Measurements from ENCODE around the gene SIRT2. TPM values are rescaled to one million over a fixed set of nuclear protein-coding genes. Genes with fewer than 3 reads are reported as not detected.

The SIRT2 gene
- total and polyA plus RNA-seq, 2 donors (not counting 1 experiment from before 2014, with no cell fraction given) = 42.4 to 65.9 TPM

DNA sequence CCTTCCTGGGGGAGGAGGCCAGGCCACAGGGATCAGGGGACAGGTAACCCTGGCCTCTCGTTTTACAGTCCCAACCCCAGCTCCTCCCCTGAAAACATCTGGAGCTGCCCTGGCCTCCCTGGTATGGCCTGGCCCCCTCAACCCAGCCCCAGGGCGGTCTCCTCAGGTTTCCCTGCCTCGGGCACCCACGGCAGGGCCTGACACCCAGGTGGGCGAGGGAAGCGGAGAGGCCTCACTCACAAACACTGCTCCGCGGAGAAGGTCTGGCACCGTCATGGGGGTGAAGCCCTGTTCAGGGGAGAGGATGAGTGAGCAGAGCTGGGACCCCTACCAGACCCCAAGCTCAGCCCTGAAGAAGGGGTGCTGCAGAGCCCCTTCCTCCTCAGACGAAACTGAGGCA, 19.1 kb upstream of the SIRT2 start:
- POLR2A ChIA-PET = interaction anchor here (0.7 kb wide), 1 partner anchor 202 kb away, joined by 3 read pairs; no protein-coding TSS in a partner anchor
- H4K20me1 ChIP-seq (ENCODE audit: control insufficient read depth, insufficient read depth, low read length, poor library complexity, severe bottlenecking) = no peaks in the 10 kb centered on the region
- H3K27me3 Mint-ChIP-seq = no peaks in the 10 kb centered on the region
- H3K4me1 Mint-ChIP-seq = no peaks in the 10 kb centered on the region
- H3K27ac Mint-ChIP-seq = no peak overlapping the region
- no peaks in the 10 kb centered on the region for H3K9me3 ChIP-seq (ENCODE audit: control extremely low read depth in 1 of 3, control insufficient read depth in 2 of 3, insufficient read depth in 1 of 3, low read length in 2 of 3)
- DNase-seq (no peak), ATAC-seq (ENCODE audit: low read depth) (no peak)
- no peak overlapping the region for H3K4me3 ChIP-seq (ENCODE audit: control extremely low read depth in 1 of 5, extremely low read depth in 1 of 5, insufficient read depth in 1 of 5, low read depth in 2 of 5, low read length in 4 of 5)
- CTCF ChIA-PET = interaction anchor here (0.5 kb wide), 1 partner anchor 40 kb away, joined by 6 read pairs; no protein-coding TSS in a partner anchor
- no peak overlapping the region for H3K4me2 ChIP-seq (replicated peaks; ENCODE audit: low read depth, low read length, poor library complexity, severe bottlenecking)
- H3K9ac ChIP-seq (ENCODE audit: low read length) = no peak overlapping the region
- peaks cover 1 to 5% of the 10 kb centered on the region in 2 experiments for H3K36me3 ChIP-seq (replicated peaks in 1 of 2; ENCODE audit: control extremely low read depth in 1 of 2, control insufficient read depth in 1 of 2, extremely low read depth in 1 of 2, insufficient read depth in 2 of 2, low read length in 1 of 2)
- WGBS (ENCODE audit: insufficient coverage) = 96% methylated on average over 9 of the region's 10 CpGs
- H3K9me3 Mint-ChIP-seq (ENCODE audit: insufficient read depth) = no peaks in the 10 kb centered on the region
- intact Hi-C loops (cut with micrococcal nuclease) = no loop called here
- no peaks in the 10 kb centered on the region for H3K79me2 ChIP-seq (ENCODE audit: control insufficient read depth, insufficient read depth, low read length)
- H3K4me3 Mint-ChIP-seq = no peak overlapping the region
- H3K27me3 ChIP-seq (replicated peaks in 1 of 4; ENCODE audit: control extremely low read depth in 1 of 4, control insufficient read depth in 3 of 4, insufficient read depth in 4 of 4, low read length in 3 of 4) = no peaks in the 10 kb centered on the region
- no peak overlapping the region for H2AFZ ChIP-seq (ENCODE audit: insufficient read depth, low read depth, low read length, poor library complexity, severe bottlenecking)
- H3K27ac ChIP-seq (ENCODE audit: low read length in 2 of 2) = no peak overlapping the region
- no peak for TF ChIP-seq EZH2 (IDR thresholded peaks at IDR 0.05; ENCODE audit: borderline replicate concordance, insufficient read depth, low read depth, low read length, poor library complexity, severe bottlenecking)
- TF ChIP-seq, protein P1, sequence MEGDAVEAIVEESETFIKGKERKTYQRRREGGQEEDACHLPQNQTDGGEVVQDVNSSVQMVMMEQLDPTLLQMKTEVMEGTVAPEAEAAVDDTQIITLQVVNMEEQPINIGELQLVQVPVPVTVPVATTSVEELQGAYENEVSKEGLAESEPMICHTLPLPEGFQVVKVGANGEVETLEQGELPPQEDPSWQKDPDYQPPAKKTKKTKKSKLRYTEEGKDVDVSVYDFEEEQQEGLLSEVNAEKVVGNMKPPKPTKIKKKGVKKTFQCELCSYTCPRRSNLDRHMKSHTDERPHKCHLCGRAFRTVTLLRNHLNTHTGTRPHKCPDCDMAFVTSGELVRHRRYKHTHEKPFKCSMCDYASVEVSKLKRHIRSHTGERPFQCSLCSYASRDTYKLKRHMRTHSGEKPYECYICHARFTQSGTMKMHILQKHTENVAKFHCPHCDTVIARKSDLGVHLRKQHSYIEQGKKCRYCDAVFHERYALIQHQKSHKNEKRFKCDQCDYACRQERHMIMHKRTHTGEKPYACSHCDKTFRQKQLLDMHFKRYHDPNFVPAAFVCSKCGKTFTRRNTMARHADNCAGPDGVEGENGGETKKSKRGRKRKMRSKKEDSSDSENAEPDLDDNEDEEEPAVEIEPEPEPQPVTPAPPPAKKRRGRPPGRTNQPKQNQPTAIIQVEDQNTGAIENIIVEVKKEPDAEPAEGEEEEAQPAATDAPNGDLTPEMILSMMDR (IDR thresholded peaks at IDR 0.05) = no peak
- no peaks in the 10 kb centered on the region for H3K4me1 ChIP-seq (ENCODE audit: control insufficient read depth in 2 of 2, insufficient read depth in 2 of 2, low read length in 2 of 2)

- Histone ChIP-seq H3K4me3 (ENCODE audit: control extremely low read depth in 1 of 5, extremely low read depth in 1 of 5, insufficient read depth in 1 of 5, low read depth in 2 of 5, low read length in 4 of 5) (no peak overlapping the region), H3K27me3 (replicated peaks in 1 of 4; ENCODE audit: control extremely low read depth in 1 of 4, control insufficient read depth in 3 of 4, insufficient read depth in 4 of 4, low read length in 3 of 4) (no peaks in the 10 kb centered on the region), H3K9ac (ENCODE audit: low read length) (no peak overlapping the region), H2AFZ (ENCODE audit: insufficient read depth, low read depth, low read length, poor library complexity, severe bottlenecking) (no peak overlapping the region), H3K9me3 (ENCODE audit: control extremely low read depth in 1 of 3, control insufficient read depth in 2 of 3, insufficient read depth in 1 of 3, low read length in 2 of 3) (no peaks in the 10 kb centered on the region), H3K4me2 (replicated peaks; ENCODE audit: low read depth, low read length, poor library complexity, severe bottlenecking) (no peak overlapping the region), H3K79me2 (ENCODE audit: control insufficient read depth, insufficient read depth, low read length) (no peaks in the 10 kb centered on the region), H3K36me3 (replicated peaks in 1 of 2; ENCODE audit: control extremely low read depth in 1 of 2, control insufficient read depth in 1 of 2, extremely low read depth in 1 of 2, insufficient read depth in 2 of 2, low read length in 1 of 2) (peaks cover 1 to 5% of the 10 kb centered on the region in 2 experiments), H3K4me1 (ENCODE audit: control insufficient read depth in 2 of 2, insufficient read depth in 2 of 2, low read length in 2 of 2) (no peaks in the 10 kb centered on the region), H4K20me1 (ENCODE audit: control insufficient read depth, insufficient read depth, low read length, poor library complexity, severe bottlenecking) (no peaks in the 10 kb centered on the region), H3K27ac (ENCODE audit: low read length in 2 of 2) (no peak overlapping the region)
- Mint-ChIP-seq H3K27me3 (no peaks in the 10 kb centered on the region), H3K4me3 (no peak overlapping the region), H3K9me3 (ENCODE audit: insufficient read depth) (no peaks in the 10 kb centered on the region), H3K4me1 (no peaks in the 10 kb centered on the region), H3K27ac (no peak overlapping the region)
- intact Hi-C loops (cut with micrococcal nuclease) = no loop called here
- ChIA-PET CTCF (interaction anchor here (0.5 kb wide), 1 partner anchor 40 kb away, joined by 6 read pairs; no protein-coding TSS in a partner anchor), POLR2A (no interaction called here)
- DNase-seq (no peak), ATAC-seq (ENCODE audit: low read depth) (no peak)
- WGBS (ENCODE audit: insufficient coverage) = 95% methylated on average over 11 of the region's 13 CpGs
- TF ChIP-seq EZH2 (IDR thresholded peaks at IDR 0.05; ENCODE audit: borderline replicate concordance, insufficient read depth, low read depth, low read length, poor library complexity, severe bottlenecking) = no peak
- TF ChIP-seq, protein P1 (IDR thresholded peaks at IDR 0.05) = no peak
Measured at GRCh38 chr19:38917921-38918491, 18.6 kb upstream of the SIRT2 start.
